K562 (cell line): ENCODE measurements around the gene CARMIL3. TPM values are rescaled to one million over a fixed set of nuclear protein-coding genes. Genes with fewer than 3 reads are reported as not detected.
A peak's percentile ranks its signal among the peaks of the same experiment; 100 is the strongest.

Source experiments
- ARNT ChIP-seq, 2 experiments: fragments of 450-650 bp; IDR thresholded peaks; 2 replicates each; pipeline ENCODE4 v1.6.1; 2016; ENCODE audit warnings: mild to moderate bottlenecking in 1 of 2
- CBX8 ChIP-seq: fragments of 200-600 bp; sonication (generic); IDR thresholded peaks from 2 replicates; pipeline ENCODE4 v1.6.1; 2012; ENCODE audit warnings: borderline replicate concordance, mixed run types, low read depth, mild to moderate bottlenecking, moderate library complexity, mixed read lengths, low read length, control low read depth, inconsistent platforms; ENCODE audit not compliant: poor library complexity, severe bottlenecking; ENCODE audit errors: extremely low read depth
- HLTF ChIP-seq: fragments of 450-650 bp; IDR thresholded peaks from 2 replicates; pipeline ENCODE4 v1.6.1; 2016
- KLF13 ChIP-seq: fragments of 450-650 bp; IDR thresholded peaks from 2 replicates; pipeline ENCODE4 v1.6.1; 2016; ENCODE audit warnings: missing genetic modification characterization, low read depth, mild to moderate bottlenecking, missing compliant biosample characterization, moderate library complexity, borderline replicate concordance
- MGA ChIP-seq: fragments of 450-650 bp; IDR thresholded peaks from 2 replicates; pipeline ENCODE4 v1.6.1; 2016; ENCODE audit warnings: mild to moderate bottlenecking, moderate library complexity
- SMARCA5 ChIP-seq: fragments of 450-650 bp; IDR thresholded peaks from 2 replicates; pipeline ENCODE4 v1.6.1; 2016
- TFAP4 ChIP-seq: sonication (generic); formaldehyde crosslinking; IDR thresholded peaks from 2 replicates; pipeline ENCODE4 v1.8.0; 2022; ENCODE audit warnings: missing genetic modification reagents, mild to moderate bottlenecking, moderate library complexity, borderline replicate concordance
- TSC22D4 ChIP-seq: fragments of 450-650 bp; IDR thresholded peaks from 2 replicates; pipeline ENCODE4 v1.6.1; 2016; ENCODE audit warnings: missing genetic modification characterization, missing biosample characterization, control low read depth
- ZBTB1 ChIP-seq: sonication (generic); formaldehyde crosslinking; IDR thresholded peaks from 2 replicates; pipeline ENCODE4 v1.8.1; 2023; ENCODE audit warnings: missing genetic modification reagents, low read depth, mild to moderate bottlenecking, borderline replicate concordance
- ZFPM2 ChIP-seq: fragments of 250-450 bp; sonication (Bioruptor Pico); IDR thresholded peaks from 2 replicates; pipeline ENCODE4 v1.5.1; 2022; ENCODE audit warnings: mild to moderate bottlenecking
- polyA plus RNA-seq, 8 experiments: library from polyadenylated mRNA; depleted of rRNA in 4 of 8; stranded (reverse) in 5 of 8; unstranded in 3 of 8; fragments of >200 nt; fragmentation: Nextera tagmentation in 2 of 8; fragmentation: Illumina TruSeq in 1 of 8; extraction: Ambion mirVana in 2 of 8; extraction: Trizol in 1 of 8; gene quantifications; 2 replicates each; pipeline versions ENCODE4 v1.2.1 to v1.2.3, GENCODE V29; 2011 to 2014; ENCODE audit warnings: inconsistent platforms in 1 of 8, missing spikeins in 1 of 8
- total RNA-seq, 7 experiments: library from RNA; depleted of rRNA in 6 of 7; stranded (reverse); fragments of >200 nt in 6 of 7; fragmentation: Illumina TruSeq in 2 of 7; extraction: Trizol in 2 of 7; gene quantifications; 2 replicates each; pipeline versions ENCODE4 v1.2.1 to v1.2.3, GENCODE V29; 2011 to 2021; ENCODE audit warnings: low replicate concordance in 1 of 7
- TF ChIP-seq, protein P1 (sequence below): IDR thresholded peaks from 2 replicates; pipeline ENCODE4 v1.6.1; 2011; ENCODE audit warnings: borderline replicate concordance, low read depth, mild to moderate bottlenecking, moderate library complexity, low read length; ENCODE audit not compliant: insufficient read depth, poor library complexity, severe bottlenecking

CARMIL3 gene
- total and polyA plus RNA-seq, 9 of the 15 experiments (the other 6 are each of a cell fraction or from before 2014, with no cell fraction given): 0.01 to 0.11 (median 0.05) TPM; not detected in 5

- TF ChIP-seq TFAP4 (CRISPR knock-in tag) (peak; percentile 66; the same call in 1 of the 2 replicates), ARNT (IDR thresholded peaks at IDR 0.05) (0 out of 4 replicates have a peak, but pooled peaks of 1 of the 2 experiments have one; percentile 10), HLTF (no peak), CBX8 (no peak), TSC22D4 (tag) (no peak), ZFPM2 (CRISPR knock-in tag) (no peak), MGA (peak; percentile 92), ZBTB1 (CRISPR knock-in tag) (peak; percentile 55; the same call in 1 of the 2 replicates), SMARCA5 (no peak), KLF13 (peak; percentile 91)
- TF ChIP-seq, protein P1, sequence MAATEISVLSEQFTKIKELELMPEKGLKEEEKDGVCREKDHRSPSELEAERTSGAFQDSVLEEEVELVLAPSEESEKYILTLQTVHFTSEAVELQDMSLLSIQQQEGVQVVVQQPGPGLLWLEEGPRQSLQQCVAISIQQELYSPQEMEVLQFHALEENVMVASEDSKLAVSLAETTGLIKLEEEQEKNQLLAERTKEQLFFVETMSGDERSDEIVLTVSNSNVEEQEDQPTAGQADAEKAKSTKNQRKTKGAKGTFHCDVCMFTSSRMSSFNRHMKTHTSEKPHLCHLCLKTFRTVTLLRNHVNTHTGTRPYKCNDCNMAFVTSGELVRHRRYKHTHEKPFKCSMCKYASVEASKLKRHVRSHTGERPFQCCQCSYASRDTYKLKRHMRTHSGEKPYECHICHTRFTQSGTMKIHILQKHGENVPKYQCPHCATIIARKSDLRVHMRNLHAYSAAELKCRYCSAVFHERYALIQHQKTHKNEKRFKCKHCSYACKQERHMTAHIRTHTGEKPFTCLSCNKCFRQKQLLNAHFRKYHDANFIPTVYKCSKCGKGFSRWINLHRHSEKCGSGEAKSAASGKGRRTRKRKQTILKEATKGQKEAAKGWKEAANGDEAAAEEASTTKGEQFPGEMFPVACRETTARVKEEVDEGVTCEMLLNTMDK: no peak
Measured at GRCh38 chr14:24114532-24115421, 63.0 kb downstream of the CARMIL3 start, which contains the start of the genes DCAF11 and NRL (continued).
